OCI-LY1 (cell line): ENCODE results near the gene TFPI.

Source experiments
- H2AFZ ChIP-seq: fragments of 200-600 bp; sonication (generic), shearing (Covaris generic); 2 replicates; pipeline ENCODE4 v1.6.0; 2014; ENCODE audit warnings: antibody characterized with exemption, mild to moderate bottlenecking, low read length
- H3F3A ChIP-seq: fragments of 200-600 bp; sonication (generic), shearing (Covaris generic); 2 replicates; pipeline ENCODE4 v1.6.0; 2014; ENCODE audit warnings: mild to moderate bottlenecking, antibody characterized with exemption, low read length, moderate library complexity; ENCODE audit not compliant: insufficient read depth
- H3K27ac ChIP-seq: fragments of 200-600 bp; sonication (generic); 2 replicates; pipeline ENCODE4 v1.5.1; 2014; ENCODE audit warnings: low read length, mixed run types, mild to moderate bottlenecking, low read depth; ENCODE audit not compliant: poor library complexity, severe bottlenecking
- H3K27me3 ChIP-seq: fragments of 200-600 bp; sonication (generic); 2 replicates; pipeline ENCODE4 v1.6.0; 2014; ENCODE audit warnings: antibody characterized with exemption, mild to moderate bottlenecking, low read length, moderate library complexity; ENCODE audit not compliant: insufficient read depth
- H3K36me3 ChIP-seq: fragments of 200-600 bp; sonication (generic); 2 replicates; pipeline ENCODE4 v1.6.1; 2014; ENCODE audit warnings: mild to moderate bottlenecking, antibody characterized with exemption, low read length, moderate library complexity, mixed read lengths; ENCODE audit not compliant: insufficient read depth
- H3K4me1 ChIP-seq: fragments of 200-600 bp; sonication (generic); 2 replicates; pipeline ENCODE4 v1.5.1; 2014; ENCODE audit warnings: mild to moderate bottlenecking, low read length, moderate library complexity; ENCODE audit not compliant: insufficient read depth, severe bottlenecking
- H3K4me2 ChIP-seq: fragments of 200-600 bp; sonication (generic), shearing (Covaris generic); 2 replicates; pipeline ENCODE4 v1.6.1; 2014; ENCODE audit warnings: low read length
- H3K4me3 ChIP-seq: fragments of 200-600 bp; sonication (generic); 2 replicates; pipeline ENCODE4 v1.5.1; 2014; ENCODE audit warnings: low read length, low read depth, mild to moderate bottlenecking, mixed read lengths; ENCODE audit not compliant: poor library complexity, severe bottlenecking
- H3K79me2 ChIP-seq: fragments of 200-600 bp; shearing (Covaris generic); 2 replicates; pipeline ENCODE4 v1.6.1; 2016; ENCODE audit warnings: mixed run types, low read length, mixed read lengths; ENCODE audit not compliant: insufficient read depth
- H3K9ac ChIP-seq: fragments of 200-600 bp; sonication (generic), shearing (Covaris generic); 2 replicates; pipeline ENCODE4 v1.6.1; 2014; ENCODE audit warnings: mild to moderate bottlenecking, low read length, mixed read lengths
- H3K9me2 ChIP-seq: fragments of 200-600 bp; sonication (generic), shearing (Covaris generic); 2 replicates; pipeline ENCODE4 v1.6.1; 2014; ENCODE audit warnings: low read depth, mild to moderate bottlenecking, low read length, mixed read lengths
- H3K9me3 ChIP-seq: fragments of 200-600 bp; shearing (Covaris generic); 2 replicates; pipeline ENCODE4 v1.6.1; 2014; ENCODE audit warnings: low read length, mixed read lengths
- H4K20me1 ChIP-seq: fragments of 200-600 bp; sonication (generic), shearing (Covaris generic); 2 replicates; pipeline ENCODE4 v1.6.0; 2016; ENCODE audit warnings: mild to moderate bottlenecking, low read length; ENCODE audit not compliant: insufficient read depth
- EZH2 ChIP-seq: fragments of 200-600 bp; sonication (generic), shearing (Covaris generic); IDR thresholded peaks from 2 replicates; pipeline ENCODE4 v1.8.0; 2017; ENCODE audit warnings: borderline replicate concordance, mixed run types, mild to moderate bottlenecking, antibody characterized with exemption, low read length, moderate library complexity, mixed read lengths
- TF ChIP-seq, protein P1 (sequence below): fragments of 200-600 bp; sonication (generic), shearing (Covaris generic); IDR thresholded peaks from 2 replicates; pipeline ENCODE4 v1.5.1; 2017; ENCODE audit warnings: mild to moderate bottlenecking, antibody characterized with exemption, low read length, moderate library complexity, mixed read lengths

Gene TFPI

GRCh38 chr2:187482796-187483195 is 71.4 kb downstream of the TFPI start:
- Histone ChIP-seq H3K79me2 (no peaks in the 10 kb centered on the region), H3F3A (no peaks in the 10 kb centered on the region), H3K4me2 (no peak overlapping the region), H3K27ac (no peak overlapping the region), H2AFZ (no peak overlapping the region), H3K9me2 (no peaks in the 10 kb centered on the region), H4K20me1 (no peaks in the 10 kb centered on the region), H3K9me3 (no peaks in the 10 kb centered on the region), H3K4me1 (no peaks in the 10 kb centered on the region), H3K36me3 (no peaks in the 10 kb centered on the region), H3K9ac (no peak overlapping the region), H3K27me3 (no peaks in the 10 kb centered on the region), H3K4me3 (no peak overlapping the region)
- no peak for TF ChIP-seq EZH2
- TF ChIP-seq, protein P1, sequence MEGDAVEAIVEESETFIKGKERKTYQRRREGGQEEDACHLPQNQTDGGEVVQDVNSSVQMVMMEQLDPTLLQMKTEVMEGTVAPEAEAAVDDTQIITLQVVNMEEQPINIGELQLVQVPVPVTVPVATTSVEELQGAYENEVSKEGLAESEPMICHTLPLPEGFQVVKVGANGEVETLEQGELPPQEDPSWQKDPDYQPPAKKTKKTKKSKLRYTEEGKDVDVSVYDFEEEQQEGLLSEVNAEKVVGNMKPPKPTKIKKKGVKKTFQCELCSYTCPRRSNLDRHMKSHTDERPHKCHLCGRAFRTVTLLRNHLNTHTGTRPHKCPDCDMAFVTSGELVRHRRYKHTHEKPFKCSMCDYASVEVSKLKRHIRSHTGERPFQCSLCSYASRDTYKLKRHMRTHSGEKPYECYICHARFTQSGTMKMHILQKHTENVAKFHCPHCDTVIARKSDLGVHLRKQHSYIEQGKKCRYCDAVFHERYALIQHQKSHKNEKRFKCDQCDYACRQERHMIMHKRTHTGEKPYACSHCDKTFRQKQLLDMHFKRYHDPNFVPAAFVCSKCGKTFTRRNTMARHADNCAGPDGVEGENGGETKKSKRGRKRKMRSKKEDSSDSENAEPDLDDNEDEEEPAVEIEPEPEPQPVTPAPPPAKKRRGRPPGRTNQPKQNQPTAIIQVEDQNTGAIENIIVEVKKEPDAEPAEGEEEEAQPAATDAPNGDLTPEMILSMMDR = no peak

- Histone ChIP-seq H3K4me3 (no peak overlapping the region), H3K9me2 (no peaks in the 10 kb centered on the region), H4K20me1 (no peaks in the 10 kb centered on the region), H3F3A (no peaks in the 10 kb centered on the region), H3K4me2 (no peak overlapping the region), H3K79me2 (no peaks in the 10 kb centered on the region), H2AFZ (no peak overlapping the region), H3K27ac (no peak overlapping the region), H3K4me1 (no peaks in the 10 kb centered on the region), H3K36me3 (no peaks in the 10 kb centered on the region), H3K27me3 (no peaks in the 10 kb centered on the region), H3K9me3 (no peaks in the 10 kb centered on the region), H3K9ac (no peak overlapping the region)
- TF ChIP-seq, protein P1 = no peak
Observed at GRCh38 chr2:187481543-187481942, 72.7 kb downstream of the TFPI start.

DNA sequence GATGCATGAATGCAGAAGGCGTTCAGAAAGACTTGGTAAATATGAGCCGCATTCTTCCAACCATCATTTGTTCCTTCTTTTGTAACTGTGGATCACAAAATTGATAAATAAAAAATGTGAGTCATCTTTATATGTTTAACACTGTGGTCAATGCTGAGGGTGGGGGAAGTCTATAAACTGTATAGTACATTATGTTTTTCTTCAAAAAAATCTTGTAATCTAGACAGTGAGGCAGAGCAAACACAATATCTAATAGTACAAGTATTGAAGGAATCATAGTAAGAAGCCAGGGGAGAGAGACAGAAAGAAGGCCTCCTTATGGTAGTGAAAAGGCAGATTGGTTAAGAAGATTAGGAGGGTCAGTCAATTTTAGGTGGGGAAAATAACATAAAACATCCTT is 75.5 kb downstream of the TFPI start:
- no peak overlapping the region for H2AFZ ChIP-seq
- H3K27ac ChIP-seq = no peak overlapping the region
- no peak overlapping the region for H3K4me3 ChIP-seq
- no peak overlapping the region for H3K4me2 ChIP-seq
- no peaks in the 10 kb centered on the region for H3K9me3 ChIP-seq
- no peaks in the 10 kb centered on the region for H3K36me3 ChIP-seq
- no peaks in the 10 kb centered on the region for H3K4me1 ChIP-seq
- no peaks in the 10 kb centered on the region for H3K79me2 ChIP-seq
- H3K9ac ChIP-seq = no peak overlapping the region
- H3K9me2 ChIP-seq = no peaks in the 10 kb centered on the region
- TF ChIP-seq, protein P1 = no peak
- no peak for TF ChIP-seq EZH2
- H4K20me1 ChIP-seq = no peaks in the 10 kb centered on the region
- no peaks in the 10 kb centered on the region for H3F3A ChIP-seq
- H3K27me3 ChIP-seq = no peaks in the 10 kb centered on the region
